Ishikawa (cell line): ENCODE measurements around the gene KCNQ1OT1.

Experiments used
- NFIC ChIP-seq: IDR thresholded peaks from 2 replicates; pipeline ENCODE4 v1.6.1; 2012
- RAD21 ChIP-seq: IDR thresholded peaks from 2 replicates; pipeline ENCODE4 v1.6.1; 2012; ENCODE audit warnings: low read depth
- TEAD4 ChIP-seq: IDR thresholded peaks from 2 replicates; pipeline ENCODE4 v1.6.1; 2012
- YY1 ChIP-seq: IDR thresholded peaks from 2 replicates; pipeline ENCODE4 v1.6.1; 2012; ENCODE audit warnings: low read depth
- TF ChIP-seq, protein P1 (sequence below): IDR thresholded peaks from 2 replicates; pipeline ENCODE4 v1.6.1; 2012
- TF ChIP-seq, protein P2 (sequence below): IDR thresholded peaks from 2 replicates; pipeline ENCODE4 v1.6.1; 2012; ENCODE audit warnings: low read depth, mild to moderate bottlenecking

DNA sequence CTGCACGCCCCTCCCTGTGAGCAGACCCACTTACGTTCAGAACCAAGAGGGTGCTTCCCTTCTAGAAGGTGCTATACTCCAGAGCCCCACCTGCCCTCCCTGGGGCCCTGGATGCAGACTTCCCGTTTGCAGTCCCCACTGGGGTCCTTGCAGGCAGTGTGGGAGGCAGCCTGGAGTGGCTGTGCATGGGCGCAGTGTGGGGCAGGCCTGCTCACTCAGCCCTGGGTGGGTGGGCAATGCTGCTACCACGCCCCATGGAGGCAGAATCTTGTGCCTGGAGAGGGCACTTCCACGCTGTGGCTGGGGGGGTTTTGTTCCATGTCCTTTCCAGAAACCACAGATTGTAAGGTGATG is 116.2 kb downstream of the KCNQ1OT1 start:
- TF ChIP-seq, protein P1, sequence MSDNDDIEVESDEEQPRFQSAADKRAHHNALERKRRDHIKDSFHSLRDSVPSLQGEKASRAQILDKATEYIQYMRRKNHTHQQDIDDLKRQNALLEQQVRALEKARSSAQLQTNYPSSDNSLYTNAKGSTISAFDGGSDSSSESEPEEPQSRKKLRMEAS: no peak
- TF ChIP-seq, protein P2, sequence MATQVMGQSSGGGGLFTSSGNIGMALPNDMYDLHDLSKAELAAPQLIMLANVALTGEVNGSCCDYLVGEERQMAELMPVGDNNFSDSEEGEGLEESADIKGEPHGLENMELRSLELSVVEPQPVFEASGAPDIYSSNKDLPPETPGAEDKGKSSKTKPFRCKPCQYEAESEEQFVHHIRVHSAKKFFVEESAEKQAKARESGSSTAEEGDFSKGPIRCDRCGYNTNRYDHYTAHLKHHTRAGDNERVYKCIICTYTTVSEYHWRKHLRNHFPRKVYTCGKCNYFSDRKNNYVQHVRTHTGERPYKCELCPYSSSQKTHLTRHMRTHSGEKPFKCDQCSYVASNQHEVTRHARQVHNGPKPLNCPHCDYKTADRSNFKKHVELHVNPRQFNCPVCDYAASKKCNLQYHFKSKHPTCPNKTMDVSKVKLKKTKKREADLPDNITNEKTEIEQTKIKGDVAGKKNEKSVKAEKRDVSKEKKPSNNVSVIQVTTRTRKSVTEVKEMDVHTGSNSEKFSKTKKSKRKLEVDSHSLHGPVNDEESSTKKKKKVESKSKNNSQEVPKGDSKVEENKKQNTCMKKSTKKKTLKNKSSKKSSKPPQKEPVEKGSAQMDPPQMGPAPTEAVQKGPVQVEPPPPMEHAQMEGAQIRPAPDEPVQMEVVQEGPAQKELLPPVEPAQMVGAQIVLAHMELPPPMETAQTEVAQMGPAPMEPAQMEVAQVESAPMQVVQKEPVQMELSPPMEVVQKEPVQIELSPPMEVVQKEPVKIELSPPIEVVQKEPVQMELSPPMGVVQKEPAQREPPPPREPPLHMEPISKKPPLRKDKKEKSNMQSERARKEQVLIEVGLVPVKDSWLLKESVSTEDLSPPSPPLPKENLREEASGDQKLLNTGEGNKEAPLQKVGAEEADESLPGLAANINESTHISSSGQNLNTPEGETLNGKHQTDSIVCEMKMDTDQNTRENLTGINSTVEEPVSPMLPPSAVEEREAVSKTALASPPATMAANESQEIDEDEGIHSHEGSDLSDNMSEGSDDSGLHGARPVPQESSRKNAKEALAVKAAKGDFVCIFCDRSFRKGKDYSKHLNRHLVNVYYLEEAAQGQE: no peak
- TF ChIP-seq NFIC (no peak), RAD21 (no peak), TEAD4 (no peak), YY1 (no peak)
